K562 (cell line): ENCODE results near the gene HOXA7. TPM values are rescaled to one million over a fixed set of nuclear protein-coding genes. Genes with fewer than 3 reads are reported as not detected.

Source experiments
- ARID3B ChIP-seq: fragments of 250-450 bp; sonication (Bioruptor Pico); IDR thresholded peaks from 2 replicates; pipeline ENCODE4 v1.4.0; 2020; ENCODE audit warnings: borderline replicate concordance
- BMI1 ChIP-seq: fragments of 150-350 bp; IDR thresholded peaks from 2 replicates; pipeline ENCODE4 v1.6.1; 2014; ENCODE audit warnings: low read length
- BRD4 ChIP-seq: fragments of 200-600 bp; sonication (generic); IDR thresholded peaks from 2 replicates; pipeline ENCODE4 v1.6.1; 2017; ENCODE audit warnings: inconsistent platforms
- DIDO1 ChIP-seq: fragments of 450-650 bp; IDR thresholded peaks from 2 replicates; pipeline ENCODE4 v1.6.1; 2016; ENCODE audit warnings: low read depth, missing biosample characterization, missing genetic modification characterization
- GTF2E2 ChIP-seq: fragments of 200-800 bp; sonication (Bioruptor generic); IDR thresholded peaks from 2 replicates; pipeline ENCODE4 v1.6.1; 2016; ENCODE audit warnings: missing genetic modification characterization, missing compliant biosample characterization
- HDAC8 ChIP-seq: fragments of 450-650 bp; IDR thresholded peaks from 2 replicates; pipeline ENCODE4 v1.6.1; 2016; ENCODE audit warnings: mild to moderate bottlenecking, missing genetic modification characterization, moderate library complexity, missing compliant biosample characterization
- HMG20A ChIP-seq: fragments of 450-650 bp; formaldehyde crosslinking; conservative IDR thresholded peaks from 2 replicates; pipeline ENCODE4 v1.4.0; 2020; ENCODE audit warnings: mild to moderate bottlenecking, mixed read lengths
- HNRNPLL ChIP-seq: fragments of 200-400 bp; formaldehyde crosslinking; IDR thresholded peaks from 2 replicates; pipeline ENCODE4 v1.6.1; 2017; ENCODE audit warnings: low read length, low read depth, mild to moderate bottlenecking; ENCODE audit not compliant: poor library complexity, severe bottlenecking
- KDM1A ChIP-seq, 2 experiments: fragments of 450-650 bp; IDR thresholded peaks; 2 replicates each; pipeline ENCODE4 v1.6.1; 2016; ENCODE audit warnings: mild to moderate bottlenecking in 2 of 2
- MEF2D ChIP-seq: conservative IDR thresholded peaks from 2 replicates; pipeline ENCODE4 v1.6.1; 2016; ENCODE audit warnings: low read depth, missing genetic modification characterization, missing compliant biosample characterization
- PCBP1 ChIP-seq: fragments of 200-400 bp; formaldehyde crosslinking; IDR thresholded peaks from 2 replicates; pipeline ENCODE4 v1.6.1; 2018; ENCODE audit warnings: mild to moderate bottlenecking, low read depth, low read length; ENCODE audit not compliant: poor library complexity, severe bottlenecking
- POLR2H ChIP-seq: IDR thresholded peaks from 2 replicates; pipeline ENCODE4 v1.6.1; 2016; ENCODE audit warnings: missing genetic modification characterization, low read depth, mild to moderate bottlenecking, control low read depth, missing compliant biosample characterization, moderate library complexity
- RB1 ChIP-seq: fragments of 450-650 bp; IDR thresholded peaks from 2 replicates; pipeline ENCODE4 v1.6.1; 2017; ENCODE audit warnings: low read depth, mild to moderate bottlenecking
- RBFOX2 ChIP-seq: fragments of 200-400 bp; formaldehyde crosslinking; IDR thresholded peaks from 2 replicates; pipeline ENCODE4 v1.6.1; 2017; ENCODE audit warnings: low read depth, mild to moderate bottlenecking, low read length, moderate library complexity
- RCOR1 ChIP-seq, 2 experiments: IDR thresholded peaks; 2 replicates each; pipeline ENCODE4 v1.6.1; 2012; ENCODE audit warnings: low read depth in 2 of 2, low read length in 2 of 2, borderline replicate concordance in 1 of 2, improper control_type of control experiment in 1 of 2
- RERE ChIP-seq: sonication (generic); formaldehyde crosslinking; IDR thresholded peaks from 2 replicates; pipeline ENCODE4 v1.8.0; 2023; ENCODE audit warnings: missing genetic modification reagents, mild to moderate bottlenecking, borderline replicate concordance
- SRF ChIP-seq, 2 experiments: fragments of 250-450, 450-650 bp in 1 of 2; sonication (Bioruptor Pico) in 1 of 2; sonication (generic) in 1 of 2; formaldehyde crosslinking; IDR thresholded peaks; 2 replicates each; pipeline versions ENCODE4 v1.5.0 to v1.5.1; 2020 to 2022; ENCODE audit warnings: mild to moderate bottlenecking in 1 of 2, missing genetic modification reagents in 1 of 2
- TSC22D4 ChIP-seq: fragments of 450-650 bp; IDR thresholded peaks from 2 replicates; pipeline ENCODE4 v1.6.1; 2016; ENCODE audit warnings: missing genetic modification characterization, missing biosample characterization, control low read depth
- YY1 ChIP-seq, 3 experiments: IDR thresholded peaks; 2 replicates each; pipeline ENCODE4 v1.6.1; 2011; ENCODE audit warnings: low read length in 2 of 3, mild to moderate bottlenecking in 2 of 3, moderate library complexity in 2 of 3, borderline replicate concordance in 1 of 3, control low read depth in 1 of 3, low read depth in 1 of 3; ENCODE audit not compliant: insufficient read depth in 3 of 3, insufficient replicate concordance in 2 of 3, control insufficient read depth in 1 of 3, insufficient read length in 1 of 3; ENCODE audit errors: extremely low read depth in 1 of 3
- ZNF644 ChIP-seq: fragments of 200-800 bp; sonication (Bioruptor generic); IDR thresholded peaks from 2 replicates; pipeline ENCODE4 v1.6.1; 2016; ENCODE audit warnings: low read depth, missing genetic modification characterization, missing compliant biosample characterization
- ZNF707 ChIP-seq: fragments of 250-450 bp; sonication (Bioruptor Pico); conservative IDR thresholded peaks from 2 replicates; pipeline ENCODE4 v1.8.0; 2022; ENCODE audit warnings: inconsistent platforms, mild to moderate bottlenecking, moderate library complexity
- polyA plus RNA-seq, 8 experiments: library from polyadenylated mRNA; depleted of rRNA in 4 of 8; stranded (reverse) in 5 of 8; unstranded in 3 of 8; fragments of >200 nt; fragmentation: Nextera tagmentation in 2 of 8; fragmentation: Illumina TruSeq in 1 of 8; extraction: Ambion mirVana in 2 of 8; extraction: Trizol in 1 of 8; gene quantifications; 2 replicates each; pipeline versions ENCODE4 v1.2.1 to v1.2.3, GENCODE V29; 2011 to 2014; ENCODE audit warnings: inconsistent platforms in 1 of 8, missing spikeins in 1 of 8
- total RNA-seq, 7 experiments: library from RNA; depleted of rRNA in 6 of 7; stranded (reverse); fragments of >200 nt in 6 of 7; fragmentation: Illumina TruSeq in 2 of 7; extraction: Trizol in 2 of 7; gene quantifications; 2 replicates each; pipeline versions ENCODE4 v1.2.1 to v1.2.3, GENCODE V29; 2011 to 2021; ENCODE audit warnings: low replicate concordance in 1 of 7

HOXA7 gene
- total and polyA plus RNA-seq, 9 of the 15 experiments (the other 6 are each of a cell fraction or from before 2014, with no cell fraction given) = not detected

- TF ChIP-seq ZNF644 (tag) (no peak), ZNF707 (CRISPR knock-in tag) (no peak), GTF2E2 (no peak), RB1 (peak; percentile 88), DIDO1 (no peak), RERE (CRISPR knock-in tag) (no peak), HDAC8 (tag) (no peak), RCOR1 (IDR thresholded peaks at IDR 0.05; ENCODE audit: borderline replicate concordance in 1 of 2, low read depth in 2 of 2, low read length in 2 of 2) (peak in 1 of 2 experiments; percentile 45; a peak in 1 of 4 replicates), ARID3B (CRISPR knock-in tag) (0 out of 2 replicates have a peak, but pooled peaks have one; percentile 18), BRD4 (no peak), PCBP1 (no peak), YY1 (IDR thresholded peaks at IDR 0.05; ENCODE audit: borderline replicate concordance in 1 of 3, control insufficient read depth in 1 of 3, extremely low read depth in 1 of 3, insufficient read depth in 3 of 3, insufficient read length in 1 of 3, insufficient replicate concordance in 2 of 3, low read depth in 1 of 3, low read length in 2 of 3) (peak; percentile 78 to 97 (median 95)), HNRNPLL (no peak), KDM1A (IDR thresholded peaks at IDR 0.05) (no peak), BMI1 (no peak), POLR2H (tag) (no peak), MEF2D (no peak), HMG20A (no peak), TSC22D4 (tag) (no peak), SRF (CRISPR knock-in tag; IDR thresholded peaks at IDR 0.05) (no peak), RBFOX2 (no peak)
Observed at GRCh38 chr7:27160546-27161213, 4.2 kb upstream of the HOXA7 start (continued).
